Fibroblast of the conjunctiva (primary cell): Measurements from ENCODE around the gene KCTD2.

Experiments
- DNase-seq: peaks from one replicate; pipeline ENCODE4 v3.0.0-alpha.2; 2010; ENCODE audit warnings: low read depth

KCTD2 gene

GRCh38 chr17:75077496-75078283 is 30.7 kb downstream of the KCTD2 start:
- DNase-seq: no peak

- DNase-seq: no peak
Observed at GRCh38 chr17:75078284-75079022, 31.4 kb downstream of the KCTD2 start.

GRCh38 chr17:75079023-75079373 is 32.0 kb downstream of the KCTD2 start:
- no peak for DNase-seq

- no peak for DNase-seq
Observed at GRCh38 chr17:75081611-75082540, 34.9 kb downstream of the KCTD2 start.

GRCh38 chr17:75082683-75083082 is 35.7 kb downstream of the KCTD2 start:
- no peak for DNase-seq

- DNase-seq: no peak
Observed at GRCh38 chr17:75084039-75084660, 37.1 kb downstream of the KCTD2 start.

GRCh38 chr17:75086496-75087181 is 39.6 kb downstream of the KCTD2 start:
- no peak for DNase-seq

- no peak for DNase-seq
Observed at GRCh38 chr17:75087182-75087557, 40.1 kb downstream of the KCTD2 start.

GRCh38 chr17:75087558-75088453 is 40.8 kb downstream of the KCTD2 start, which contains the start of gene SLC16A5:
Gene SLC16A5 (plus strand): TSS chr17:75087954. CDS start chr17:75093637, 5,683 bp downstream.
- no peak for DNase-seq

GRCh38 chr17:75088465-75089417 is 41.7 kb downstream of the KCTD2 start:
- DNase-seq: no peak

GRCh38 chr17:75090871-75091854 is 44.1 kb downstream of the KCTD2 start:
- DNase-seq: no peak

- DNase-seq: no peak
Observed at GRCh38 chr17:75091855-75092327, 44.9 kb downstream of the KCTD2 start.

GRCh38 chr17:75093548-75094158 is 46.6 kb downstream of the KCTD2 start:
- no peak for DNase-seq

- no peak for DNase-seq
Observed at GRCh38 chr17:75094871-75095399, 47.9 kb downstream of the KCTD2 start.

GRCh38 chr17:75096082-75096625 is 49.1 kb downstream of the KCTD2 start:
- no peak for DNase-seq

- DNase-seq: no peak
Observed at GRCh38 chr17:75097865-75098264, 50.8 kb downstream of the KCTD2 start.

GRCh38 chr17:75098861-75099260 is 51.8 kb downstream of the KCTD2 start:
- no peak for DNase-seq
